ENCODE measurements around the gene UPB1.

- TF ChIP-seq POLR2A (IDR thresholded peaks at IDR 0.05): no peak
- TF ChIP-seq CTCF (IDR thresholded peaks at IDR 0.05): no peak
- no peak for TF ChIP-seq POLR2AphosphoS5 (IDR thresholded peaks at IDR 0.05)
Measured at GRCh38 chr22:24453853-24454252, 41.3 kb upstream of the UPB1 start.

Data from prostate gland (tissue), 2 donors.